Central memory CD4-positive, alpha-beta T cell (primary cell): ENCODE measurements around the gene SERPINB6.
"Not testable (repeated sequence)": the region's sequence is repeated elsewhere in the genome, so short reads cannot be mapped to it uniquely, and the experiment has no call there.

Experiments used
- DNase-seq: peaks from one replicate; pipeline ENCODE4 v3.0.0; 2022

Gene SERPINB6

DNA sequence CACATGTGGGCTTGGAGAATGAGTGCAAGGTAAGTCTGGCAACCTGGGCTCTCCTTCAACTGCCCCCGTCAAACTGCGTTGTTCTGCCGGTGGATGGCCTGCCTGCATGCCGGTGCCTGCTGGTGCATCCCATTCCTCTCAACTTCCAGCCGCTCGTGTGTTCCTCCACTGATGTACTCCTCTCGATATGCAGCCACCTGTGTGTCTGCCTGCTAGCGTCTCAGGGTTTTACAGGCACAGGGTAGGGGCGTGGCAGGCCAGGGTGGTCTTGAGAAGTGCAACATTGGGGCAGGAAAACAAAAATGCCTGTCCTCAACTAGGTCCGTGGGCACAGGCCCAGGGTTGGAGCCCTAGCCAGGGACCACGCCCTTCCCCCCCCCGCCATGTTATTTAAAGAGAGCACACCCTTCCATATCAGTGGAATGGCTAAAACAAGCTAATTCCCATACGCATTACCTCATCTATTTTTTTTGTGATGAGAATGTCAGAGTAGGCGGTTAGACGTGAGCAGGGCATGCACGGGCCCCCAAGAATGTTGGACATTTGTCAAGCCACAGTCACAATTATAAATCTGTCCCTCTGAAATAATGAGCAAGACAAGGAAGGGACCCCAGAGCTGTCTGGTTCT, 33.2 kb downstream of the SERPINB6 start:
- no peak for DNase-seq

DNA sequence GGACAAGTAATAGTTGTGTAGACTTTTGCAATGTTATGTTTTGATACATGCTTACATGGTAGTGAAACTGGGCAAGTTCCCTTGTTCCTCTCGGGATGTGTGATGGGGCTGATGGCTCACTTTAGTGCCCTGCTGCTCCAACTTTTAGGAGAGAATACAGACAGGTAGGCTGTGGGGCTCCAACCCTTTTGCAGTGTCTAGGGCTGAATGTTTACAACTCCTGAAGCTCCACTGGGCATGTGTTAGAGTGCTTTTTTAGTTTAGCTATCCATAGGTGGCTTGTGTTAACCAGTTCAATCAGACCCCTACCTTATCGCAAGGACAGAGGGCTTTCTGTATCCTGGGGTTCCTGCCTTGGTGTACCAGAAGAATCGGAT, 33.8 kb downstream of the SERPINB6 start:
- no peak for DNase-seq

DNA sequence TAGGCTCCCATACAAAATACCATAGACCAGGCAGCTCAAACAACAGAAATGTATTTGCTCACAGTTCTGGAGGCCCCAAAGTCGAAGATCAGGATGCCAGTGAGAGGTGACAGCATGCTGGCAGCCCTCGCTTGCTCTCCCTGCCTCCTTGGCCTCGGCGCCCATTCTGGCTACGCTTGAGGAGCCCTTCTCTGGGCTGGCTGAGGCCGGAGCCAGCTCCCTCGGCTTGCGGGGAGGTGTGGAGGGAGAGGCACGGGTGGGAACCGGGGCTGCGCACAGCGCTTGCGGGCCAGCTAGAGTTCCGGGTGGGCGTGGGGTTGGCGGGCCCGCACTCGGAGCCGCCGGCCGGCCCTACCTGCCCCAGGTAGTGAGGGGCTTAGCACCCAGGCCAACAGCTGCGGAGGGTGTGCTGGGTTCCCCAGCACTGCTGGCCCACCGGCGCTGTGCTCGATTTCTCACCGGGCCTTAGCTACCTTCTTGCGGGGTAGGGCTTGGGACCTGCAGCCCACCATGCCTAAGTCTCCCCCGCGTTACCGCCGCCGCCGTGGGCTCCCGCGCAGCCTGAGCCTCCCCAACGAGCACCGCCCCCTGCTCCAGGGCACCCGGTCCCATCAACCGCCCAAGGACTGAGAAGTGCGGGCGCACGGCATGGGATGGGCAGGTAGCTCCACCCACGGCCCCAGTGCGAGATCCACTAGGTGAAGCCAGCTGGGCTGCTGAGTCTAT, 35.6 kb downstream of the SERPINB6 start:
- DNase-seq = no peak

DNA sequence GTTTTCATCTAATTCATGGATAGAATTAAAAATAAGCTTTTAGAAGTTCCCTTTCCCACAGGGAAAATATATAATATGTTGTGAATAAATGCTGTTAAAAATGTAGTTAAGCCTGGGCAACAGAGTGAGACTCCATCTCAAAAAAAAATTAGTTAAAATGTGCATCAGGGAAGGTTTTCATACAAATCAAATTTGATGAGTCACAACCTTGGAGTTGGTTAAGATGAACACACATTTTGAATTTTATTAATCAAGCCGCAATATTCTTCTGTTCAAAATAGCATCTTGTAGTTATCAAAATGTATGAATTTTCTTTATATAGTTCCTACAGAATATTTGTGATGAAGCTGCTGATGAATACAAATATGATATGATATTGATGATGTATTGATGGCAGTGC, 37.3 kb downstream of the SERPINB6 start:
- DNase-seq = no peak

DNA sequence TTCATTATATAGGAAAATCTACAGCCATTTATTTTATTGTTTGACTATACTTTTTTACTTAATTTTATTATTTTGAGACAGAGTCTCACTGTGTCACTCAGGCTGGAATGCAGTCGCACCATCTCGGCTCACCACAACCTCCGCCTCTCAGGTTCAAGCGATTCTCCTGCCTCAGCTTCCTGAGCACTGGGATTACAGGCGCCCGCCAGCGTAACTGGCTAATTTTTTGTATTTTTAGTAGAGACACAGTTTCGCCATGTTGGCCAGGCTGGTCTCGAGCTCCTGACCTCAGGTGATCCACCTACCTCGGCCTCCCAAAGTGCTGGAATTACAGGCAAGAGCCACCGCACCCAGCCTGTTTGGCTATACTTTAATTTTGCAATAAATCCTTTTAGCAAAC, 38.5 kb downstream of the SERPINB6 start:
- DNase-seq = not testable (repeated sequence)

DNA sequence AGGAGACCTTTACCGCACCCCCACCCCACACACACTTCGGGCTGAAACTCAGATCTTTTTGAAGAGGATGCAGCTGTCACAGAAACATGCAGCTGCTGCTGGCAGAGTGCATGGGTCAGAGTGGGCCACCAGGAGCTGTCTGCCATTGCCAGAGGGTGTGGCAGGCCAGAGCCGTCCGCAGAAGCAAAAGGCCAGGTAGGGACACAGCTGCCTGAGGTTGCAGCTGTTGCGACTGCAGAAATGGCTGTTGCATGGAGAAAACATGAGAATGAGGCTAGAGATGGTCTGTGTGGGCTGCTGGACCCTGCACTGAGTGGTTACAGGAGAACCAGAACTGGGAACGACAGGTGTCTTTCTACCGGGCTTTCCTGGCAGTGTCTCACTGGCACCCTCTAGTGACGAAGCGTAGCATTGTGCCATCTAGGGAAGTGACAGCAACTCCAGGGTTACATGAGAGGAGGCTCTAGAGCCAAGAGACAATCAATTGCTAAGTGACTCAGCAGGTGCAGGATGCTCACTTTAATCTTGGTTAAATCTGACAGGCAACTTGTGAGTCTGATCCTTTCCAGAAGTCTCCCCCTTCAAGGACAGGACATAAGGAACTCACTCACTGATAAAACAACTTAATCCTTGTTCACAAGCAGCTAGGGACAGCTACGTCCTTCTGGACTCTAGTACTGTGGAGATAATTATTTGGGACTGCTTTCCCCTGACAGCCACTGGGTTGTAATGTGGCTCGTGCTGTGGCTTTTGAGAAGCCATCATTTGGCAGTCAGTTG, 39.2 kb downstream of the SERPINB6 start:
- DNase-seq = peak; percentile 71

DNA sequence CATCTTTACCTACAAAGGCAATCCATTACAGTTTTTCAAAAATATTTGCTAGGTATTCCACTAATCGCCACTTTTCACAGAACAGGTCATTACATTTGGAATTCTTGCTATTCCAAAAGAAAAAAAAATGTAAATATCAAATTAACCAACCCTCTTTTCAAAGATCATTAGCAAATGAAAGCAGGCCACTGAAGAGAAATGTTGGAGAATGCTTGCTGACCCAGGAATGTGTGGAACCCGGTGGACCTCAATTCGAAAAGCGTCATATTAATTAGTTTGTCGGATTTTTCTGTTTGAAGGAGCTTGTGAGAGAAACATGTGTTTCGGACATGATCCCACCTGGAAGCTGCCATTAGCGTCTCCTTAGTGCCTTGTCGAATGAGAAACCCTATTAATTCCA, 40.3 kb downstream of the SERPINB6 start:
- DNase-seq = no peak

DNA sequence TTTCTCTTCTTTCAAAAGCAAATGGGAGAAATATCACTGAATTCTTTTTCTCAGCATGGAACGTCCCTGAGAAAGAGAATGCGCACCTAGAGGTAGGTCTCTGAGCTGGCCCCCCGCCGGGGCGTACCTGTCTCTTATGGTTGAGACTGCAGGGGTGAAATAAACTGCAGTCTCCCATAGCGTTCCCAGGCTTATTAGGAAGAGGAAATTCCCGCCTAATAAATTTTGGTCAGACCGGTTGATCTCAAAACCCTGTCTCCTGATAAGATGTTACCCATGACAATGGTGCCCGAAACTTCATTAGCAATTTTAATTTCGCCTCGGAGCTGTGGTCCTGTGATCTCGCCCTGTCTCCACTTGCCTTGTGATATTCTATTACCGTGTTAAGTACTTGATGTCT, 43.4 kb downstream of the SERPINB6 start:
- not testable (repeated sequence) for DNase-seq

DNA sequence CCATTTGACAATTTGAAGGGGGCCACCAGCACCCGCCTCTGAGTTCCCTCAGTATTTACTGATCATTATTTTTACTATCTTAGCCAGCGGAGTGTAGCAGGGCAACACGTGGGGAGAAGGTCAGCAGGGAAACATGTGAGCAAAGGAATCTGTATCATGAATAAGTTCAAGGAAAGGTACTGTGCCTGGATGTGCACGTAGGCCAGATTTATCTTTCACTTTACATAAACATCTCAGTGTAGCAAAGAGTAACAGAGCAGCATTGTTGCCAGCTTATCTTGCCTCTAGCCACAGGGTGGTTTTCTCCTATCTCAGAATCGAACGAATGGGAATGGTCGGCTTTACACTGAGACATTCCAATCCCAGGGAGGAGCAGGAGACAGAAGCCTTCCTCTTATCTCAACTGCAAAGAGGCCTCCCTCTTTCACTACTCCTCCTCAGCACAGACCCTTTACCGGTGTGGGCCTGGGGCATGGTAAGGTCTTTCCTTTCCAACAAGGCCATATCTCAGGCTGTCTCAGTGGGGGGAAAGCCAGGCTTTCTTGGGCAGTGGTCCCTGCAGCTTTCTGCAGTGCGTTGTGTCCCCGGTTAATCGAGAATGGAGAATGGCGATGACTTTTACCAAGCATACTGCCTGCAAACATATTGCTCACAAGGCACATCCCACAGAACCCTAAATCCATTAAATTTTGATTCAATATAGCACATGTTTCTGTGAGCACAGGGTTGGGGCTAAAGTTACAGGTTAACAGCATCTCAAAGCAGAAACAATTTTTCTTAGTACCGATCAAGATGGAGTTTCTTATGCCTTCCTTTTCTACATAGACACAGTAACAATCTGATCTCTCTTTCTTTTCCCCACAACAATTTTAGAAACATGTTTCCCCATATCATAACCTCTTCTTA, 45.3 kb downstream of the SERPINB6 start:
- not testable (repeated sequence) for DNase-seq

DNA sequence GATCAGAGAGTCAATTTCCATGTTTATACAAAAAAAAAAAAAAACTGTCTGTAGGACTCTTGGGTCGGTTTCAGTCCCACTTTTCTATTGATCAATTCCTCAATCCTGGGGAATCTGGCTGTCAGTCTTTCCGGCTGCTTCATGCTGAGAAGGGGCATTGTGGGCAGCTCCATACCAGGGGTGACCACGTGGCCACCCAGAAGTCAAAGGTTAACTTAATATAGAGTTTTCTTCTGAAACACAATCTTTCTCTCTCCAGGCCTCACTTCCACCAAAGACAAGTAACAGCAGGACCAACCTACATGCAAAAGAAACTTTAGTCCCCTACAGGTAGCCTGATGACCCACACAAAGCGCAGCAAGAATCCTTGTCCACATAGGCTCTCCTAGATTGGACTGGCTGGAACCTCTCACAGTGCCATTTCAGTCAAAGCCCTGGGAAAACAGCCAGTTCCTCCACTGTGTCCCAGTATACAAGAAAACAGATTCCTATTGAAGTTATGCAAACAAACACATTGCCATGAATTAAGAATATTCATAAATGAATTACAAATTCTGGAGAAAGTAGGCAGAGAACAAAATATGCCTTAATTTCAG, 49.7 kb downstream of the SERPINB6 start:
- DNase-seq = no peak

DNA sequence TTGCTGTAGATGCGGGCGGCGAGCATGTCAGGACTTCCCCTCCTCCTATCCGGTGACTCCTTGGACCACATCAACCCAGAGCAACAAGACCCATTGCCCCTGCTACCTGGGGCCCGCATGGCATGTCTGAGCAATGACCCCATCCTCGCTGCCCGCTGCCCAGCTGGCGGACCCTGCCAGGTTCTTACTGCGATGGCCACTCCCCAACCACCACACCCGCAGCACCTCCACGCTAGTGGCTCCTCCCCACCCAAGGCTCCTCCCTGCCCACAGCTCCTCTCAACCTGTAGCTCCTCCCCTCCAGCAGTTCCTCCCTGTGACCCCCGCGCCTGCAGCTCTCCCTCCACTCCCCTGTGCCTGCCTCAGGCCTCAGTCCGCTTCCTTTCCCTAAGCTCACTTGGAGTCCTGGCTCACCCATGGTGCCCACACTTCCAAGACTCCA, 50.7 kb downstream of the SERPINB6 start:
- no peak for DNase-seq

DNA sequence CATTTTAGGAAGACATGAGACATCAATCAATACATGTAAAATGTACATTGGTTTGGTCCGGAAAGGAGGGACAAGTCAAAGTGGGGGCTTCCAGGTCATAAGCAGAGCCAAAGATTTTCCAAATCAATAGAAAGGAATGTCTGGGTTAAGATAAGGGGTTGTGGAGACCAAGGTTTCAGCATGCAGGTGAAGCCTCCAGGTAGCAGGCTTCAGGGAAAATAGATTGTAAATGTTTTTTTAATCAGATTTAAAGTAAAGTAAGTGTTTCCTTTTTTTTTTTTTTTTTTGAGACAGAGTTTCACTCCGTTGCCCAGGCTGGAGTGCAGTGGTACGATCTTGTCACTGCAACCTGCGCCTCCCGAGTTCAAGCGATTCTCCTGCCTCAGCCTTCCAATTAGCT, 51.5 kb downstream of the SERPINB6 start:
- no peak for DNase-seq

DNA sequence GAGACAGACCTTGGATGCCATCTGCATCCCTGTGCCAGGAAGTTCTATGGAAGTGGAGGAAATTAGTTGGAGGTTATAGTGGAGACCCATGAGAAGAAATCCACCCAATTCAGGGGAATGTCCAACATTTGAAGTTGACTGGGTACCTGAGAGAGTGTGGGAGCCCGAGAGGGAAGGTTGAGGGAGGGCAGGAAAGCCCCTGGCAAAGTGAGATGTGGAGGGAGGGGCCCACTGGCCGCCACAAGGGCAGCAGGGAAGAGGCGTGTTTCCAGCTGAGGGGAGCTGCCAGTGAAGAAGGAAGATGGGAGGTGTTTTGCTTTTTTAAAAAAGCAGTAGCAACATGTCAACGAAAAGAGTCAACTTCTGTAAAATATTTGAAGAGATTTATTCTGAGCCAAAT, 52.0 kb downstream of the SERPINB6 start:
- DNase-seq = no peak

DNA sequence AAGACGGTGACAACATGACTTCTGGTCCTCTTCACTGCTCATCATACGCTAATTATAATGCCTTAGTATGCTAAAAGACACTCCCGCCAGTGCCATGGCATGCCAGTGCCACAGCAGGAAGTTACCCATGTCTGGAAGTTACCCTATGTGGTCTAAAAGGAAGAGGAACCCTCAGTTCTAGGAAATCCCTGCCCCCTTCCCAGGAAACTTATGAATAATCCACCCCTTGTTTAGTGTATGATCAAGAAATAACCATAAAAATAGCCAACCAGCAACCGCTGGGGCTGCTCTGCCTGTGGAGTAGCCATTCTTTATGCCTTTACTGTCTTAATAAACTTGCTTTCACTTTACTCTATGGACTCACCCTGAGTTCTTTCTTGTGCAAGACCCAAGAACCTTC, 52.4 kb downstream of the SERPINB6 start:
- DNase-seq = no peak

DNA sequence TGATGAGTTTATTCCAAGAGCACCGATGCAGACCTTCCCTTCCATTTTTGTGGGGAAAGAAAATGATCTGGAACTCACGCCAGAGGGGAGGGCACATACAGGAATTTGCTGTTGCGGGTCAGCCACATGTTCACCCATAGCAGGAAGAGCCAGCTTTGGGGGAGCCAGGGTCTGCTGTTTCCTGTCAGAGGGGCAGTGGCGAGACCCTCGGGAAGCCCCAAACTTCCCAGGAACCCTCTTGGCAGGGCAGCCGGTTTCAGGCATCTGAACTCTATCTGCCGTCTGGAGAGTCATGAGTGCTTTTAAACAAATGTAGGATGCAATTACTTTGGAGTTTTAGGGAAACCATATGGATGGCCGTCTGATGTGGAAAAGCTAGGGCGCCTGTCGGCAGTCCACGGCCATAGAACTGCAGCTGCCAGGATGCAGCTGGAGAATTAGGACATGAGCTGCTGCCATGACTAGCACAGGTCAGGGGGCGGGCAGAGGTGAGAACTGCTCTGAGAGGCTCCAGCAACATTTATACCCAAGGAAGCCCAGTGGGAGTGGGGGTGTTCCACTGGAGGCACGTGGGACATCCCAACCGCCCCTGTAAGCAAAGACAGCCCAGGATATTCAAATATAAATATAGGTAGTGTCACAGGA, 53.4 kb downstream of the SERPINB6 start:
- DNase-seq = no peak

DNA sequence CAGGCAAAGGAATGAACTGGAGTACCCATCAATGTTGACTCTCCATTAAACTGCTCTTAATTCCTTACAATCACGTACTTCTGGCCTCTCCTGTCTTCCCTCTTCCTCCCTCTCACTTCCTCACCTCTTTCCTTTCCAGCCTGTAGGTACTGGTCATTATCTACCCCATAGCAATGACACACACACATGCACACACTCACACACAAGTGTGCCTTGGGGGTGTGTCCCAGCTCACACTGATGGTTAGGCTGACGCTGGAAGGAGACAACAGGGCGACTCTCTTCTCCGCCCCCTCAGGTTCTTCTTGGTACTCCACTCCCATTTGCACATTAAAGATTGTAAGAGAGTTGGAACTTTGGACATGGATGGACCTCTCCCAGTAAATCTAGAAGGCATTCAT, 54.3 kb downstream of the SERPINB6 start:
- DNase-seq = no peak

DNA sequence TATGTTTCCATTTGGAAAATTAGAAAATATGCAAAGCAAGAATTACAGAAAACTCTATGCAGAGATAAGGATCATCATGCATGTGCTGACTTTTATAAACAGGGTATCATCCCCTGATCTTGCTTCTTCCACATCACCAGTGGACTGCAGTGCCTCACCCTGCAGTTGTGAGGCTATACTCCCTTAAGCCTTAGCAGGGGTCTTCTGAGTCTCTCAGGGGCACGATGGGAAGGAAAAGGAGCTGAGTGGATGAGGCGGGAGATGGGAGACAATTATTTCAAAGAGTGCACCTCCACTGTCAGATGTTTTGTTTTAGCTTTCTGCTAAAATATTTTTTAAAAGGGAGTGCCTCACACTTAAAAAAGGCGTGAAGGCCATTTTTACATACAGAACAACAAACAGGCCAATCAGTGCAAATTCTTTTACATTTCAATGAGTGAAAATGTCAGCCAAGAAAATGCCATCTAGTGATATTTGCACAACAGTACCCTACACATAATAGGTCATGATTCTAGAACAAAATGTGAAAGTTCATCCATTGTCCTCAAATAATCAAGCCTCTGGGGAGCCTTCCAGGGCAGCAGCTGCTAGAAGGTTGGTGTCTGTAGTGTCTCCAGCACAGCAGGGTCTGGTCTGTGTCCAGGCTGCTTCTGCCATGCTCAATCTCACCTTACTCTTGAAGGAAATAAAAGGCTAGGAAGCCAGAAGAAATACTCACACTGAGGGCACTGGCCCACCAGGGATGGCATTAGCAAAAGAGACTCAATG, 55.0 kb downstream of the SERPINB6 start:
- DNase-seq = no peak

DNA sequence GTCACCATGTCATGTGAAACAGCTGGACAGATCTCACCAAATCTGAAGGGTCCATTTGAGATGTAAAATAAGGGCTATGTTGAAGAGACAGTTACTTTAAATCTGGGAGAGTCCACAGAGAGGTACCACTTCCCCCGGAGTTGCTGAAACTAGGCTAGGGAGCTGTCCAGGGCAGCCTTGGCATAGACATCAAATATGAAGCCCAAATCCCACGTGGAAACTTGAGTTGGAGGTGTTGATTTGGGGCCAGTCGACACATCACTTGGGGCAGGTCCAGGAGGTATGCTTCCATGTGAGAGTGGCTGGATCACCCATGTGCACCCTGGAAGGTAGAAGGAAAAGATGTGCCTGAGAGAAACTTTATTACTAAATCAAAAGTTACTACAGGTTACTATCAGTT, 56.2 kb downstream of the SERPINB6 start:
- no peak for DNase-seq

DNA sequence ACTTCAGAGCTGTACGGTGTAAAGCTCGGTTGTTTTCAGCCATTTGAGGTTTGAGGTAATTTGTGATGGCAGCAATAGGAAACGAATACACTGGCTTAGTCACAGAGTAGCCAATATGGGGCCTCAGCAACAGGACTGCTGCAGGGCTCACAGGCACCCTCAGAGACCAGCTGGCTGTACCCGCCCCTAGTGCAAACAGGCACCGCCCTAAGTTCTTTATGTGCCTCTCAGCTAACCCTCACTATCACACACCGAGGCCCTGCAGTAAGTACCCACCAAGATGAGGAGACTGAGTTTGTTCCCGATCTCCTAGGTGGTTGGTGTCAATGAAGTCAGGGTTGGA, 57.1 kb downstream of the SERPINB6 start:
- no peak for DNase-seq

DNA sequence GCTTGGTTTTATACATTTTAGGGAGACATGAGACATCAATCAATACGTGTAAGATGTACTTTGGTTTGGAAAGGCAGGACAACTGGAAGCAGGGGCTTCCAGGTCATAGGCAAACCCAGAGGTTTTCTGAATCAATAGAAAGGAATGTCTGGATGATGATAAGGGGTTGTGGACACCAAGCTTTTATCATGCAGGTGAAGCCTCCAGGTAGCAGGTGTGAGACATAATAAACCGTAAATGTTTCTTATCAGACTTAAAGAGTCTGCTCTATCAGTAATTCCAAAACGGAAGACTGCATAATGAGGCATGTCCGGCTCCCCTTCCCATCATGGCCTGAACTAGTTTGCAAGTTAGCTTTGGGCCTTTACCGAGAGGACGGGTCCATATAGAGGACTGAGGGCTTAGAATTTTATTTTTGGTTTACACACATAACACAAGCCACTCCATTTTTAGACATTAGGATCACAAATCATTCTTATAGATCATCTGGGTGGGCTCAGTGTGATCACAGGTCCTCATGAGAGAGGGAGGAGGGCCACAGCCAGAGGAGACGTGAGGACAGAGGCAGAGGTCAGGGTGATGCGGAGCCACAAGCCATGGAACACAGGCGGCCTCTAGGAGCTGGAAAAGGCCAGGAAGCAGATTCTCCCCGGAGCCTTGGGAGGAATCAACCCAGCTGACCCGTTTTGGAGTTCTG, 57.6 kb downstream of the SERPINB6 start:
- DNase-seq = no peak

DNA sequence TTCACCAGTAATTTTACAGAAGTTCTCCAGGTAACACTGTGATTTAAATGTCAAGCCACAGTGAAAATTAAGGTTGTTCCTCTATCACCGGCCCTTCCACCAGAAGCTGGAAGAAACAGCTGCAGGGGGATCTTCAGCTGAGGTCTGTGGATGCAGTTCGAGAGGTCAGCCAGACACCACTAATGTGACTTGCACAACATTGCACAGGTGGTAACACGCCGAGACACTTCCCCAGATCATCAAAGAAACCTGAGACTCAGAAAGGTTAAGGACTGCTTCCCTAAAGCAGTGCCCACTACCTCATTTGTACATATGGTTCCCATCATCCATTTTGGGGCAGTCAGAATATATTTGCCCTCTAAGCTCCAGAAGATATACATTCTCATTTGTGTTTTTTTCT, 60.2 kb downstream of the SERPINB6 start:
- DNase-seq = no peak
